SJCRH30 (cell line): ENCODE measurements around the gene ALG12. TPM values are rescaled to one million over a fixed set of nuclear protein-coding genes. Genes with fewer than 3 reads are reported as not detected.

Experiments
- DNase-seq, 2 experiments: peaks; one replicate each; pipeline ENCODE4 v3.0.0-alpha.2; 2015 to 2020
- H3K27ac ChIP-seq: fragments of 250-450 bp; sonication (Bioruptor Pico); 2 replicates; pipeline ENCODE4 v1.5.1; 2020; ENCODE audit warnings: mild to moderate bottlenecking, moderate library complexity
- H3K27me3 ChIP-seq: fragments of 250-450 bp; sonication (Bioruptor Pico); 2 replicates; pipeline ENCODE4 v1.5.1; 2020; ENCODE audit warnings: mild to moderate bottlenecking, moderate library complexity
- H3K36me3 ChIP-seq: fragments of 250-450 bp; sonication (Bioruptor Pico); 2 replicates; pipeline ENCODE4 v1.5.1; 2020; ENCODE audit warnings: mild to moderate bottlenecking, moderate library complexity
- H3K4me1 ChIP-seq: fragments of 250-450 bp; sonication (Bioruptor Pico); 2 replicates; pipeline ENCODE4 v1.5.1; 2020; ENCODE audit warnings: mild to moderate bottlenecking, moderate library complexity
- H3K4me3 ChIP-seq: fragments of 250-450 bp; sonication (Bioruptor Pico); 2 replicates; pipeline ENCODE4 v1.5.1; 2020; ENCODE audit warnings: mild to moderate bottlenecking, moderate library complexity
- H3K9me3 ChIP-seq: fragments of 250-450 bp; sonication (Bioruptor Pico); replicated peaks from 2 replicates; pipeline ENCODE4 v1.5.1; 2020; ENCODE audit warnings: mild to moderate bottlenecking, moderate library complexity
- total RNA-seq: library from RNA; depleted of rRNA; stranded (reverse); fragments of >200 nt; shearing (Covaris generic); gene quantifications from 2 replicates; pipeline ENCODE4 v1.2.3, GENCODE V29; 2014; rRNA removed

The ALG12 gene
- 24.2 and 24.3 TPM in 2 replicates for total RNA-seq

- Histone ChIP-seq H3K36me3 (peaks cover under 1% of the 10 kb centered on the region; the same call in 1 of the 2 replicates), H3K4me3 (peak within 1 kb of the TSS; percentile 73), H3K27ac (peak within 1 kb of the TSS; percentile 58), H3K27me3 (no peaks in the 10 kb centered on the region), H3K9me3 (no peaks in the 10 kb centered on the region), H3K4me1 (peaks cover 4% of the 10 kb centered on the region; the same call in 1 of the 2 replicates)
- peak; percentile 99 to 100 for DNase-seq
These were observed at the start of gene ALG12, which contains the start of gene CRELD2 for GRCh38 chr22:49917974-49918910. TSS of gene ALG12 (minus strand) at chr22:49918438. CDS start at chr22:49913765, 4,673 bp downstream. TSS of gene CRELD2 (plus strand) at chr22:49918634. CDS start at chr22:49918770, 136 bp downstream.

- DNase-seq, result peak; percentile 80
- H3K27ac ChIP-seq, result peak overlapping the region; percentile 19
- H3K4me1 ChIP-seq, result peaks cover 26% of the 10 kb centered on the region
These were observed 49.5 kb upstream of the ALG12 start for GRCh38 chr22:49967706-49968208.

GRCh38 chr22:49966774-49967705 lies 48.8 kb upstream of the ALG12 start:
- Histone ChIP-seq H3K27me3 (no peaks in the 10 kb centered on the region), H3K4me3 (peak overlapping the region; percentile 3; the same call in 1 of the 2 replicates), H3K27ac (peak overlapping the region; percentile 19), H3K4me1 (peaks cover 30% of the 10 kb centered on the region), H3K9me3 (no peaks in the 10 kb centered on the region), H3K36me3 (peaks cover 17% of the 10 kb centered on the region)
- DNase-seq, result peak; percentile 80 to 81

More at GRCh38 chr22:49967706-49968208, 49.5 kb upstream of the ALG12 start:
- H3K27me3 ChIP-seq, result no peaks in the 10 kb centered on the region
- H3K36me3 ChIP-seq, result peaks cover 13% of the 10 kb centered on the region
- peaks cover under 1% of the 10 kb centered on the region; the same call in 1 of the 2 replicates for H3K9me3 ChIP-seq
- no peak overlapping the region for H3K4me3 ChIP-seq

- H3K27ac ChIP-seq, result no peak overlapping the region; the same call in 1 of the 2 replicates
These were observed 48.0 kb upstream of the ALG12 start for GRCh38 chr22:49966041-49966773.

GRCh38 chr22:49965091-49966040 lies 47.1 kb upstream of the ALG12 start:
- Histone ChIP-seq H3K4me1 (peaks cover 30% of the 10 kb centered on the region), H3K27ac (no peak overlapping the region), H3K36me3 (peaks cover 21% of the 10 kb centered on the region), H3K9me3 (no peaks in the 10 kb centered on the region), H3K27me3 (no peaks in the 10 kb centered on the region), H3K4me3 (no peak overlapping the region)
- peak; percentile 11 to 16 for DNase-seq

More at GRCh38 chr22:49966041-49966773, 48.0 kb upstream of the ALG12 start:
- H3K36me3 ChIP-seq, result peaks cover 21% of the 10 kb centered on the region
- peak in 1 of 2 experiments; percentile 12 for DNase-seq
- H3K4me3 ChIP-seq, result no peak overlapping the region
- no peaks in the 10 kb centered on the region for H3K9me3 ChIP-seq
- H3K27me3 ChIP-seq, result no peaks in the 10 kb centered on the region
- peaks cover 33% of the 10 kb centered on the region for H3K4me1 ChIP-seq

GRCh38 chr22:49964136-49965090 lies 46.2 kb upstream of the ALG12 start:
- no peak overlapping the region for H3K4me3 ChIP-seq
- DNase-seq, result peak in 1 of 2 experiments; percentile 7
- no peaks in the 10 kb centered on the region for H3K27me3 ChIP-seq
- H3K9me3 ChIP-seq, result no peaks in the 10 kb centered on the region
- H3K4me1 ChIP-seq, result peaks cover 34% of the 10 kb centered on the region
- H3K36me3 ChIP-seq, result peaks cover 21% of the 10 kb centered on the region
- no peak overlapping the region for H3K27ac ChIP-seq

- Histone ChIP-seq H3K4me3 (no peak overlapping the region), H3K27me3 (no peaks in the 10 kb centered on the region), H3K27ac (no peak overlapping the region), H3K9me3 (no peaks in the 10 kb centered on the region), H3K4me1 (peaks cover 37% of the 10 kb centered on the region), H3K36me3 (peaks cover 21% of the 10 kb centered on the region)
- DNase-seq, result no peak
These were observed 45.4 kb upstream of the ALG12 start for GRCh38 chr22:49963647-49964026.

GRCh38 chr22:49962751-49963646 lies 44.8 kb upstream of the ALG12 start:
- H3K27ac ChIP-seq, result no peak overlapping the region
- DNase-seq, result peak in 1 of 2 experiments; percentile 7

GRCh38 chr22:49962012-49962750 lies 43.9 kb upstream of the ALG12 start:
- Histone ChIP-seq H3K27me3 (no peaks in the 10 kb centered on the region), H3K4me1 (peaks cover 36% of the 10 kb centered on the region), H3K36me3 (peaks cover 21% of the 10 kb centered on the region), H3K9me3 (no peaks in the 10 kb centered on the region), H3K27ac (no peak overlapping the region), H3K4me3 (peak overlapping the region; percentile 64)
- DNase-seq, result peak; percentile 74 to 79

More at GRCh38 chr22:49962751-49963646, 44.8 kb upstream of the ALG12 start:
- peak overlapping the region; percentile 6; the same call in 1 of the 2 replicates for H3K4me3 ChIP-seq
- H3K27me3 ChIP-seq, result no peaks in the 10 kb centered on the region
- peaks cover 37% of the 10 kb centered on the region for H3K4me1 ChIP-seq
- H3K36me3 ChIP-seq, result peaks cover 21% of the 10 kb centered on the region
- no peaks in the 10 kb centered on the region for H3K9me3 ChIP-seq

- Histone ChIP-seq H3K36me3 (peaks cover 21% of the 10 kb centered on the region), H3K4me3 (peak overlapping the region; percentile 64), H3K27me3 (no peaks in the 10 kb centered on the region), H3K4me1 (peaks cover 36% of the 10 kb centered on the region), H3K27ac (no peak overlapping the region), H3K9me3 (no peaks in the 10 kb centered on the region)
- DNase-seq, result peak in 1 of 2 experiments; percentile 17
These were observed 43.4 kb upstream of the ALG12 start for GRCh38 chr22:49961601-49962011.
